ENCODE data around the gene MMP13. TPM values are rescaled to one million over a fixed set of nuclear protein-coding genes. Genes with fewer than 3 reads are reported as not detected.

Gene MMP13
- total and polyA plus RNA-seq, 2 donors (not counting 1 experiment from before 2014, with no cell fraction given) = not detected

GRCh38 chr11:102983486-102983885 is 28.0 kb upstream of the MMP13 start:
- CTCF ChIA-PET = no interaction called here
- Histone ChIP-seq H3K4me3 (ENCODE audit: control extremely low read depth in 1 of 5, extremely low read depth in 1 of 5, insufficient read depth in 1 of 5, low read depth in 2 of 5, low read length in 4 of 5) (no peak overlapping the region), H3K36me3 (replicated peaks in 1 of 2; ENCODE audit: control extremely low read depth in 1 of 2, control insufficient read depth in 1 of 2, extremely low read depth in 1 of 2, insufficient read depth in 2 of 2, low read length in 1 of 2) (no peaks in the 10 kb centered on the region), H3K4me2 (replicated peaks; ENCODE audit: low read depth, low read length, poor library complexity, severe bottlenecking) (no peak overlapping the region), H3K27ac (ENCODE audit: low read length in 2 of 2) (no peak overlapping the region), H3K4me1 (ENCODE audit: control insufficient read depth in 2 of 2, insufficient read depth in 2 of 2, low read length in 2 of 2) (no peaks in the 10 kb centered on the region), H3K9ac (ENCODE audit: low read length) (no peak overlapping the region), H3K9me3 (ENCODE audit: control extremely low read depth in 1 of 3, control insufficient read depth in 2 of 3, insufficient read depth in 1 of 3, low read length in 2 of 3) (no peaks in the 10 kb centered on the region), H2AFZ (ENCODE audit: insufficient read depth, low read depth, low read length, poor library complexity, severe bottlenecking) (no peak overlapping the region), H3K79me2 (ENCODE audit: control insufficient read depth, insufficient read depth, low read length) (no peaks in the 10 kb centered on the region), H4K20me1 (ENCODE audit: control insufficient read depth, insufficient read depth, low read length, poor library complexity, severe bottlenecking) (no peaks in the 10 kb centered on the region), H3K27me3 (replicated peaks in 1 of 4; ENCODE audit: control extremely low read depth in 1 of 4, control insufficient read depth in 3 of 4, insufficient read depth in 4 of 4, low read length in 3 of 4) (peaks cover 0 to 4% (median 0%) of the 10 kb centered on the region in 4 experiments)
- no peak for DNase-seq
- Mint-ChIP-seq H3K27ac (no peak overlapping the region), H3K9me3 (ENCODE audit: insufficient read depth) (no peaks in the 10 kb centered on the region), H3K27me3 (no peaks in the 10 kb centered on the region), H3K4me1 (no peaks in the 10 kb centered on the region), H3K4me3 (no peak overlapping the region)
- no CpG with 5 or more reads among the region's 2 CpGs for WGBS (ENCODE audit: insufficient coverage)
- POLR2A ChIA-PET = no interaction called here
- ATAC-seq (ENCODE audit: low read depth) = no peak
- no peak for TF ChIP-seq EZH2 (IDR thresholded peaks at IDR 0.05; ENCODE audit: borderline replicate concordance, insufficient read depth, low read depth, low read length, poor library complexity, severe bottlenecking)
- TF ChIP-seq, protein P1, sequence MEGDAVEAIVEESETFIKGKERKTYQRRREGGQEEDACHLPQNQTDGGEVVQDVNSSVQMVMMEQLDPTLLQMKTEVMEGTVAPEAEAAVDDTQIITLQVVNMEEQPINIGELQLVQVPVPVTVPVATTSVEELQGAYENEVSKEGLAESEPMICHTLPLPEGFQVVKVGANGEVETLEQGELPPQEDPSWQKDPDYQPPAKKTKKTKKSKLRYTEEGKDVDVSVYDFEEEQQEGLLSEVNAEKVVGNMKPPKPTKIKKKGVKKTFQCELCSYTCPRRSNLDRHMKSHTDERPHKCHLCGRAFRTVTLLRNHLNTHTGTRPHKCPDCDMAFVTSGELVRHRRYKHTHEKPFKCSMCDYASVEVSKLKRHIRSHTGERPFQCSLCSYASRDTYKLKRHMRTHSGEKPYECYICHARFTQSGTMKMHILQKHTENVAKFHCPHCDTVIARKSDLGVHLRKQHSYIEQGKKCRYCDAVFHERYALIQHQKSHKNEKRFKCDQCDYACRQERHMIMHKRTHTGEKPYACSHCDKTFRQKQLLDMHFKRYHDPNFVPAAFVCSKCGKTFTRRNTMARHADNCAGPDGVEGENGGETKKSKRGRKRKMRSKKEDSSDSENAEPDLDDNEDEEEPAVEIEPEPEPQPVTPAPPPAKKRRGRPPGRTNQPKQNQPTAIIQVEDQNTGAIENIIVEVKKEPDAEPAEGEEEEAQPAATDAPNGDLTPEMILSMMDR (IDR thresholded peaks at IDR 0.05) = no peak
- intact Hi-C loops (cut with micrococcal nuclease) = no loop called here

GRCh38 chr11:102981324-102981910 is 25.9 kb upstream of the MMP13 start:
- H3K4me3 ChIP-seq (ENCODE audit: control extremely low read depth in 1 of 5, extremely low read depth in 1 of 5, insufficient read depth in 1 of 5, low read depth in 2 of 5, low read length in 4 of 5) = no peak overlapping the region
- H3K27ac ChIP-seq (ENCODE audit: low read length in 2 of 2) = no peak overlapping the region
- Mint-ChIP-seq H3K9me3 (ENCODE audit: insufficient read depth) (no peaks in the 10 kb centered on the region), H3K4me1 (no peaks in the 10 kb centered on the region), H3K4me3 (no peak overlapping the region), H3K27me3 (no peaks in the 10 kb centered on the region), H3K27ac (no peak overlapping the region)
- H3K36me3 ChIP-seq (replicated peaks in 1 of 2; ENCODE audit: control extremely low read depth in 1 of 2, control insufficient read depth in 1 of 2, extremely low read depth in 1 of 2, insufficient read depth in 2 of 2, low read length in 1 of 2) = no peaks in the 10 kb centered on the region
- no peaks in the 10 kb centered on the region for H4K20me1 ChIP-seq (ENCODE audit: control insufficient read depth, insufficient read depth, low read length, poor library complexity, severe bottlenecking)
- no peaks in the 10 kb centered on the region for H3K9me3 ChIP-seq (ENCODE audit: control extremely low read depth in 1 of 3, control insufficient read depth in 2 of 3, insufficient read depth in 1 of 3, low read length in 2 of 3)
- no peak overlapping the region for H3K4me2 ChIP-seq (replicated peaks; ENCODE audit: low read depth, low read length, poor library complexity, severe bottlenecking)
- H2AFZ ChIP-seq (ENCODE audit: insufficient read depth, low read depth, low read length, poor library complexity, severe bottlenecking) = no peak overlapping the region
- H3K4me1 ChIP-seq (ENCODE audit: control insufficient read depth in 2 of 2, insufficient read depth in 2 of 2, low read length in 2 of 2) = no peaks in the 10 kb centered on the region
- no peak for DNase-seq
- no peaks in the 10 kb centered on the region for H3K79me2 ChIP-seq (ENCODE audit: control insufficient read depth, insufficient read depth, low read length)
- intact Hi-C loops (cut with micrococcal nuclease) = no loop called here
- no peak for ATAC-seq (ENCODE audit: low read depth)
- no peaks in the 10 kb centered on the region for H3K27me3 ChIP-seq (replicated peaks in 1 of 4; ENCODE audit: control extremely low read depth in 1 of 4, control insufficient read depth in 3 of 4, insufficient read depth in 4 of 4, low read length in 3 of 4)
- ChIA-PET POLR2A (no interaction called here), CTCF (no interaction called here)
- TF ChIP-seq EZH2 (IDR thresholded peaks at IDR 0.05; ENCODE audit: borderline replicate concordance, insufficient read depth, low read depth, low read length, poor library complexity, severe bottlenecking) = no peak
- TF ChIP-seq, protein P1 (IDR thresholded peaks at IDR 0.05) = no peak
- no peak overlapping the region for H3K9ac ChIP-seq (ENCODE audit: low read length)

Measured in B cell (primary cell).